Activated B cell treated with CpG ODN at 0.5 μM for 24 hours (primary cell): Measurements from ENCODE around the gene ATPAF2. TPM values are rescaled to one million over a fixed set of nuclear protein-coding genes. Genes with fewer than 3 reads are reported as not detected.
A peak's percentile ranks its signal among the peaks of the same experiment; 100 is the strongest.

Source experiments
- ATAC-seq: fragments of 200-7000 bp; cut with Tn5 transposase; one replicate; pipeline ENCODE4 v1.10.0; 2021; ENCODE audit warnings: low read depth, mild to moderate bottlenecking, moderate library complexity
- CTCF ChIA-PET: fragments of 350-600 bp; sonication (Branson Sonifier 250); formaldehyde crosslinking; loops from one replicate; lab custom pipeline; 2021; ENCODE audit warnings: antibody characterized with exemption; lab: Charles Lee
- POLR2A ChIA-PET: fragments of 350-600 bp; sonication (Branson Sonifier 250); formaldehyde crosslinking; loops from one replicate; lab custom pipeline; 2021; ENCODE audit warnings: antibody characterized with exemption; lab: Charles Lee
- DNase-seq: peaks from one replicate; pipeline ENCODE4 v3.0.0; 2022
- H3K27ac Mint-ChIP-seq: one replicate; pipeline ENCODE4 v1.8.0; 2020; ENCODE audit warnings: mixed read lengths
- H3K27me3 Mint-ChIP-seq: one replicate; pipeline ENCODE4 v1.8.0; 2021; ENCODE audit warnings: mixed read lengths
- H3K36me3 Mint-ChIP-seq: one replicate; pipeline ENCODE4 v1.8.0; 2021; ENCODE audit warnings: low read depth, mixed read lengths
- H3K4me1 Mint-ChIP-seq: one replicate; pipeline ENCODE4 v1.8.0; 2021; ENCODE audit warnings: mixed read lengths
- H3K4me3 Mint-ChIP-seq: one replicate; pipeline ENCODE4 v1.8.0; 2020; ENCODE audit warnings: mild to moderate bottlenecking, mixed read lengths
- H3K9me3 Mint-ChIP-seq: one replicate; pipeline ENCODE4 v1.8.0; 2020; ENCODE audit warnings: mixed read lengths
- intact Hi-C: fragments of 100-400 bp; cut with micrococcal nuclease; formaldehyde crosslinking; loops from one replicate; pipeline ENCODE4 v1.15.1; 2024
- total RNA-seq: library from RNA; stranded (reverse); gene quantifications from 2 replicates; pipeline ENCODE4 v1.2.3, GENCODE V29; 2022
- TF ChIP-seq, protein P1 (sequence below): fragments of 200-600 bp; IDR thresholded peaks from one replicate; pipeline ENCODE4 v1.8.0; 2022; ENCODE audit warnings: antibody characterized with exemption, mild to moderate bottlenecking

The ATPAF2 gene
- total RNA-seq, 1 donor from 2014 or later, result 69.1 TPM

DNA sequence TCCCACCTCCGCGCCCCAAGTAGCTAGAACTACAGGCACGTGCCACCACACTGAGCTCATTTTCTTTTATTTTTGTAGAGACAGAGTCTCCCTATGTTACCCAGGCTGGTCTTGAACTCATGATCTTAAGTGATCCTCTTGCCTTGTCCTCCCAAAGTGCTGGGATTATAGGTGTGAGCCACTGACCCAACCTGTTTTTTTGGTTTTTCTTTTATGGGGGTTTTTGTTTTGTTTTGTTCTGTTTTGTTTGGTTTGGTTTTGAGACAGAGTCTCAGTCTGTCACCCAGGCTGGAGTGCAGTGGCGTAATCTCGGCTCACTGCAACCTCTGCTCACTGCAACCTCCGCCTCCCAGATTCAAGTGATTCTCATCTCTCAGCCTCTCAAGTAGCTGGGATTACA is 16.6 kb upstream of the ATPAF2 start:
- intact Hi-C loops, result no loop called here
- no peak for ATAC-seq
- no peak overlapping the region for H3K27ac Mint-ChIP-seq

DNA sequence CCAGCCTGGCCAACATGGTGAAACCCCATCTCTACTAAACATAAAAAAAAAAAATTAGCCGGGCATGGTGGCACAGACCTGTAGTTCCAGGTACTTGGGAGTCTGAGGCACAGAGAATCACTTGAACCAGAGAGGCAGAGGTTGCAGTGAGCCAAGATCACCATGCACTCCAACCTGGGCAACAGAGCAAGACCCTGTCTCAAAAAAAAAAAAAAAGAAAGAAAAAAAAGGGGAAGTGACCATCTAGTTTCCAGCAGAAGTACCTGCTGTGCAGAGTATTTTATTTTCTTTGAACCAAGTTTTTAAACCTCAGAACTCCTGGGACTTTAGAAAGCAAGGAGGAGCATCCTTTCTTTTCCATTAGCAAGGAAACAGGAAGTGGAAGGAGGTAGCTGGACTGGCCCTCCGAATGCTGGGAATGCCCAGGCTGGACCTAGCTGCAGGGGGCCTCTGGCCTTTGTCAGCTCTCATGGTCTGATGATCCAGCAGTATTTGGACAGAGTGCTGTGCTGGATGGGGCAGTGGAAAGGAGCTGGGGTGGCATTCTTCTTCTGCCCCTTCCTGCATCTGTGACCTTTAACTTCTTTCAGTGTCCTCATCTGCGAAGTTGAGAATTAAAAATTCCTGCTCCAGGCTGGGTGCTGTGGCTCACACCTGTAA is 6.9 kb upstream of the ATPAF2 start:
- Mint-ChIP-seq H3K27me3 (no peaks in the 10 kb centered on the region), H3K4me1 (peaks cover 20% of the 10 kb centered on the region), H3K4me3 (no peak overlapping the region), H3K36me3 (peaks cover 19% of the 10 kb centered on the region), H3K9me3 (no peaks in the 10 kb centered on the region), H3K27ac (no peak overlapping the region)
- TF ChIP-seq, protein P1, sequence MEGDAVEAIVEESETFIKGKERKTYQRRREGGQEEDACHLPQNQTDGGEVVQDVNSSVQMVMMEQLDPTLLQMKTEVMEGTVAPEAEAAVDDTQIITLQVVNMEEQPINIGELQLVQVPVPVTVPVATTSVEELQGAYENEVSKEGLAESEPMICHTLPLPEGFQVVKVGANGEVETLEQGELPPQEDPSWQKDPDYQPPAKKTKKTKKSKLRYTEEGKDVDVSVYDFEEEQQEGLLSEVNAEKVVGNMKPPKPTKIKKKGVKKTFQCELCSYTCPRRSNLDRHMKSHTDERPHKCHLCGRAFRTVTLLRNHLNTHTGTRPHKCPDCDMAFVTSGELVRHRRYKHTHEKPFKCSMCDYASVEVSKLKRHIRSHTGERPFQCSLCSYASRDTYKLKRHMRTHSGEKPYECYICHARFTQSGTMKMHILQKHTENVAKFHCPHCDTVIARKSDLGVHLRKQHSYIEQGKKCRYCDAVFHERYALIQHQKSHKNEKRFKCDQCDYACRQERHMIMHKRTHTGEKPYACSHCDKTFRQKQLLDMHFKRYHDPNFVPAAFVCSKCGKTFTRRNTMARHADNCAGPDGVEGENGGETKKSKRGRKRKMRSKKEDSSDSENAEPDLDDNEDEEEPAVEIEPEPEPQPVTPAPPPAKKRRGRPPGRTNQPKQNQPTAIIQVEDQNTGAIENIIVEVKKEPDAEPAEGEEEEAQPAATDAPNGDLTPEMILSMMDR, result no peak
- intact Hi-C loops, result no loop called here
- peak; percentile 45 for ATAC-seq
- ChIA-PET POLR2A (no interaction called here), CTCF (no interaction called here)
- no peak for DNase-seq

More for the DNA sequence above, 16.6 kb upstream of the ATPAF2 start:
- DNase-seq, result no peak
- H3K9me3 Mint-ChIP-seq, result no peaks in the 10 kb centered on the region
- no peak overlapping the region for H3K4me3 Mint-ChIP-seq
- ChIA-PET POLR2A (no interaction called here), CTCF (no interaction called here)
- TF ChIP-seq, protein P1, result no peak
- no peaks in the 10 kb centered on the region for H3K27me3 Mint-ChIP-seq
- no peaks in the 10 kb centered on the region for H3K4me1 Mint-ChIP-seq
- H3K36me3 Mint-ChIP-seq, result peaks cover 56% of the 10 kb centered on the region

DNA sequence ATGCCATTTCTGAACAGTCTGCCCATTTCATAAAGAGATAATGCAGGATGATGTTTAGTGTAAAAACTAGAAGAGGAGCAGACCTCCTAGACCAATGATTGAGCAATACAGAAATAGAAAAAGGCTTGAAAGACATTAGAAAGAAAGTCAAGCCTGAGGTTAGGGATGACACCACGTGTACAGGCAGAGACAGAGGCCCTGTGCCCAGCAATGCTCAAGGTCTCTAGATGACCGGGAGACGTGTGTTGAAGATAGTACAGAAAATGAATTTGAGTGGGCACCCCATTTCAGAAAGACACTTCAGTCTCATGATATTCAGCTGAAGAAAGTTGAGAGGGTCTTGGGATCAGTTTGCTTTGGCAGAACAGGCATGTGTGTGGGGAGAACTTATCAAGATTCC is 5.6 kb upstream of the ATPAF2 start:
- TF ChIP-seq, protein P1, result no peak
- Mint-ChIP-seq H3K4me1 (peaks cover 30% of the 10 kb centered on the region), H3K27me3 (no peaks in the 10 kb centered on the region), H3K4me3 (no peak overlapping the region), H3K36me3 (peaks cover 17% of the 10 kb centered on the region), H3K27ac (no peak overlapping the region), H3K9me3 (no peaks in the 10 kb centered on the region)
- ChIA-PET POLR2A (no interaction called here), CTCF (no interaction called here)
- DNase-seq, result no peak
- intact Hi-C loops, result no loop called here
- no peak for ATAC-seq

DNA sequence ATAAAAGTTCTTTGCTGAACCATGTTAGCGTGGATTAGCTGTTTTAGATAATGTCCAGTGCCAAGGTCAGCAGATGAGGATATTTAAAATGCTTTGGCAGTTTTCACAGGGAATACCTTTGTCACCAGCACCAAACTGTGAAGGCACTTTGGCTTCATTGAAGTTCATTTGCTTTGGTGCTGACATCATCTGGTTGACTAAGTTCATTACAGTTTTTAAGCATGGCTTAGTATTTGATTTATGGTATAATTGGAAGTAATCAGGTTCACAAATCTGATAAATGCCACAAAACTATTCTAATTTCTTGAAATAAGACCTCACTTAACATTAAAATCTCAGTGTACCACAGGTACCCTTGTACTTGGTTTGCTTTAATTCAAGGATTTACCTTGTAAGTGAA is 4.5 kb upstream of the ATPAF2 start:
- CTCF ChIA-PET, result interaction anchor here (1.2 kb wide), 1 partner anchor 71 kb away, joined by 4 read pairs; the partner anchor contains the start of genes DRC3 and TOM1L2
- no peak for DNase-seq
- POLR2A ChIA-PET, result no interaction called here
- Mint-ChIP-seq H3K4me3 (no peak overlapping the region), H3K4me1 (peaks cover 33% of the 10 kb centered on the region), H3K27me3 (no peaks in the 10 kb centered on the region), H3K36me3 (peaks cover 22% of the 10 kb centered on the region), H3K9me3 (no peaks in the 10 kb centered on the region), H3K27ac (no peak overlapping the region)
- intact Hi-C loops, result no loop called here
- TF ChIP-seq, protein P1, result no peak
- no peak for ATAC-seq

DNA sequence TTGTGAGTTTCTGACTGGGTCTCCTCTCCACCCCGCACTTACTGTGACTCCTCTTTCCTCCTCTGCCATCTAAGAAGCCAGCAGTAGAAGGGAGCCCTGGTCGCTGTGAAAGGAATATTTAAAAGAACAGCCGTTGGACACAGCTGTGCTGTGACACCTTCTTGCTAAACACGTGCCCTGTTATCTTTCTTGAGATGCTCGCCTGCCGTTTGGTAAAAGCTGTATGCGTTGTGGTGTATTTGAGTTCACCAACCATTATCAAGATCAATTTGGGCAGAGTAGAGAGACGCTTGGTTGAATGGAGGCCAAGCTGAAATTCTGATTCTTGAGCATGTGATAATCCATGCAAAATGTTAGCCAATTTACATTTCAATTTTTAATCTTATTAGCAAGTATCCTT is 4.0 kb upstream of the ATPAF2 start:
- ChIA-PET POLR2A (no interaction called here), CTCF (interaction anchor here (1.2 kb wide), 1 partner anchor 70 kb away, joined by 4 read pairs; the partner anchor contains the start of genes DRC3 and TOM1L2)
- peaks cover 24% of the 10 kb centered on the region for H3K36me3 Mint-ChIP-seq
- H3K4me3 Mint-ChIP-seq, result no peak overlapping the region
- TF ChIP-seq, protein P1, result no peak
- no peaks in the 10 kb centered on the region for H3K9me3 Mint-ChIP-seq
- ATAC-seq, result no peak
- intact Hi-C loops, result no loop called here
- peaks cover 38% of the 10 kb centered on the region for H3K4me1 Mint-ChIP-seq
- no peak for DNase-seq
- H3K27me3 Mint-ChIP-seq, result no peaks in the 10 kb centered on the region
- peak overlapping the region; percentile 37 for H3K27ac Mint-ChIP-seq
